PFSK-1 (cell line): ENCODE data around the gene TRIM17.

Source experiments
- POLR2AphosphoS5 ChIP-seq: IDR thresholded peaks from 2 replicates; pipeline ENCODE4 v1.6.1; 2012; ENCODE audit warnings: low read depth, mild to moderate bottlenecking, control low read depth, low read length, moderate library complexity
- SIN3A ChIP-seq: IDR thresholded peaks from 2 replicates; pipeline ENCODE4 v1.6.1; 2012; ENCODE audit warnings: mild to moderate bottlenecking, low read length, moderate library complexity, borderline replicate concordance; ENCODE audit not compliant: insufficient read depth

- TF ChIP-seq POLR2AphosphoS5 (no peak; the same call in 1 of the 2 replicates), SIN3A (no peak)
Observed at GRCh38 chr1:228393811-228394570, 22.7 kb downstream of the TRIM17 start.
